Measurements from ENCODE around the gene EXOC6. TPM values are rescaled to one million over a fixed set of nuclear protein-coding genes. Genes with fewer than 3 reads are reported as not detected.

EXOC6 gene
- total and polyA plus RNA-seq, 10 of the 15 experiments (the other 5 are each of a cell fraction or from before 2014, with no cell fraction given): 7.6 to 53.8 (median 13.3) TPM

DNA sequence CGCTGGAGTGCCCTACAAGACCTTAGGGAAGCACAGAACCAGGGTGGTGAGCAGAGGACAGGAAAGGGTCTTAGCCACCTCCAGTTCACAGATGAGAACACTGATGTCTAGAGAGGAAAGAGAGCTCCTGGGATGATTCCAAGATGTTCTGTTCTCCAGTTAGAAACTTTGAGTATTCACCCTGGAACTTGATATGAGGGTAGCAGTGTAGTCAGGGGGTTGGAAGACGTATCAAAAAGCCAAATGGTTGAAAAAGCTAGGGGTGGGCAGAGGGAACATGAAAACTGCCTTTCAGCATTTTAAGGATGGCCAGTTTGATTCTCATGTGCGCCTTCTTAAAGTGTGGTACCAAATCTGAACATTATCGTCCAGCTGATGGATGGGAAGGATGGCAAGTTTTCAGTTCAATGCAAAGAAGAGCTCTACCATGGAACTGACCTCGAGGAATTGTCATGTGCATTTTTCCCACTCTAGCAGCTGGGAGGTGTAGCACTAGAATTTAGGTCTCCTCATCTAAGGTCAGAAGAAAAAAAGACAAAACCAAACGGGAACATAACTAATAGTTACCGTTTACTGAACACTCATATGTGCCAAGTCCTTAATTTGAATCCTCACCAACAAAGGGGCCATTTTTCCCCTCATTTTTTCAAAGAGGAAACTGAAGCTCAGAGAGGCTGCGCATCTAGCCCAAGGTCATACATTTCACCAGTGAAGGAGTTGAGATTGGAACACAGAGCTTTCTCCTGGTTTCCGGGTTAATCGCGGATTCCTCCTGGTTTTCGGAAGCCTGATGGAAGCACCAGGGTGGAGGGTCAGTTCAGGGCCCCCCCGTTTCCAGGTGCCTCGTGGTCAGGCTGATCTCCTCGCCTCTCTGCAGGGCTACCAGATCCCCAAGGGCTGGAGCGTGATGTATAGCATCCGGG, 219.4 kb downstream of the EXOC6 start:
- no peak overlapping the region for H3K4me2 ChIP-seq (ENCODE audit: control insufficient read depth, insufficient read depth)

More for the DNA sequence above, 219.4 kb downstream of the EXOC6 start:
- no peaks in the 10 kb centered on the region for H3K4me1 ChIP-seq (ENCODE audit: control insufficient read depth, insufficient read depth, low read length)
- RAD21 ChIA-PET (ENCODE audit: unreplicated experiment): no interaction called here
- H3K79me2 ChIP-seq (ENCODE audit: control insufficient read depth, insufficient read depth, low read length): no peaks in the 10 kb centered on the region
- no peaks in the 10 kb centered on the region for H3K9me3 ChIP-seq (replicated peaks; ENCODE audit: control insufficient read depth, insufficient read depth, low read length)
- 17% methylated on average over 17 of the region's 17 CpGs for WGBS (ENCODE audit: insufficient coverage, insufficient replicate concordance, low lambda C conversion rate, missing lambda C conversion rate)
- DNase-seq (ENCODE audit: low read depth, low spot score) (no peak), ATAC-seq (no peak), FAIRE-seq (no peak)
- intact Hi-C loops (cut with micrococcal nuclease; ENCODE audit: unreplicated experiment): no loop called here
- H3K36me3 ChIP-seq (ENCODE audit: control insufficient read depth in 2 of 2, insufficient read depth in 2 of 2, low read length in 1 of 2): no peaks in the 10 kb centered on the region
- in situ Hi-C loops (cut with MboI): no loop called here
- H3K9ac ChIP-seq (ENCODE audit: control insufficient read depth, insufficient read depth, low read length): no peak overlapping the region
- CTCF ChIA-PET: no interaction called here
- POLR2A ChIA-PET: no interaction called here
- BruUV-seq (replicated peaks): no TSS peak
- H3K4me3 ChIP-seq: no peak overlapping the region
- SMC1A ChIA-PET (ENCODE audit: uncharacterized antibody, unreplicated experiment): no interaction called here
- no peak for TF ChIP-seq MYC (IDR thresholded peaks at IDR 0.05; ENCODE audit: insufficient read depth, insufficient read length, insufficient replicate concordance, low read length, severe bottlenecking)
- TF ChIP-seq, protein P1, sequence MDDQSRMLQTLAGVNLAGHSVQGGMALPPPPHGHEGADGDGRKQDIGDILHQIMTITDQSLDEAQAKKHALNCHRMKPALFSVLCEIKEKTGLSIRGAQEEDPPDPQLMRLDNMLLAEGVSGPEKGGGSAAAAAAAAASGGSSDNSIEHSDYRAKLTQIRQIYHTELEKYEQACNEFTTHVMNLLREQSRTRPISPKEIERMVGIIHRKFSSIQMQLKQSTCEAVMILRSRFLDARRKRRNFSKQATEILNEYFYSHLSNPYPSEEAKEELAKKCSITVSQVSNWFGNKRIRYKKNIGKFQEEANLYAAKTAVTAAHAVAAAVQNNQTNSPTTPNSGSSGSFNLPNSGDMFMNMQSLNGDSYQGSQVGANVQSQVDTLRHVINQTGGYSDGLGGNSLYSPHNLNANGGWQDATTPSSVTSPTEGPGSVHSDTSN (IDR thresholded peaks at IDR 0.05; ENCODE audit: insufficient replicate concordance, low read depth, low read length): no peak
- TF ChIP-seq LARP7 (IDR thresholded peaks at IDR 0.05): no peak
- H4K20me1 ChIP-seq (ENCODE audit: control insufficient read depth, insufficient read depth): no peaks in the 10 kb centered on the region
- H3K27me3 ChIP-seq (replicated peaks in 1 of 2; ENCODE audit: control insufficient read depth in 2 of 2, insufficient read depth in 2 of 2, low read length in 1 of 2): peaks cover 13 to 39% of the 10 kb centered on the region in 2 experiments
- H2AFZ ChIP-seq (ENCODE audit: control insufficient read depth, low read depth, low read length): no peak overlapping the region
- no peak overlapping the region for H3K27ac ChIP-seq (ENCODE audit: control insufficient read depth, insufficient read depth)
